BLaER1 treated with 17β-estradiol and CSF1 and Interleukin-3, amounts not matched to agents 10 nM and 100 nM (cell line): Measurements from ENCODE around the gene SRSF11.
"Not testable (repeated sequence)": the region's sequence is repeated elsewhere in the genome, so short reads cannot be mapped to it uniquely, and the experiment has no call there.

Source experiments
- H3K27ac ChIP-seq, 11 experiments: shearing (Covaris generic); formaldehyde crosslinking; 2 replicates each; pipeline ENCODE4 v1.8.1; 2022
- H3K27me3 ChIP-seq, 11 experiments: shearing (Covaris generic); formaldehyde crosslinking; 2 replicates each; pipeline ENCODE4 v1.8.1; 2022
- H3K36me3 ChIP-seq, 11 experiments: shearing (Covaris generic); formaldehyde crosslinking; 2 replicates each; pipeline ENCODE4 v1.8.1; 2022
- H3K4me1 ChIP-seq, 10 experiments: shearing (Covaris generic); formaldehyde crosslinking; 2 replicates each; pipeline ENCODE4 v1.8.1; 2022
- H3K4me2 ChIP-seq, 11 experiments: shearing (Covaris generic); formaldehyde crosslinking; 2 replicates each; pipeline ENCODE4 v1.8.1; 2022
- H3K4me3 ChIP-seq, 10 experiments: shearing (Covaris generic); formaldehyde crosslinking; 2 replicates each; pipeline ENCODE4 v1.8.1; 2022
- H3K9ac ChIP-seq, 11 experiments: shearing (Covaris generic); formaldehyde crosslinking; 2 replicates each; pipeline ENCODE4 v1.8.1; 2022
- H3K9me3 ChIP-seq, 11 experiments: shearing (Covaris generic); formaldehyde crosslinking; replicated peaks in 1 of 11; 2 replicates each; pipeline ENCODE4 v1.8.1; 2022
- H4K20me1 ChIP-seq, 11 experiments: shearing (Covaris generic); formaldehyde crosslinking; 2 replicates each; pipeline ENCODE4 v1.8.1; 2022
- Cebpa-rat ChIP-seq, 11 experiments: shearing (Covaris generic); IDR thresholded peaks; 2 replicates each; pipeline ENCODE4 v1.8.1; 2022

Gene SRSF11

DNA sequence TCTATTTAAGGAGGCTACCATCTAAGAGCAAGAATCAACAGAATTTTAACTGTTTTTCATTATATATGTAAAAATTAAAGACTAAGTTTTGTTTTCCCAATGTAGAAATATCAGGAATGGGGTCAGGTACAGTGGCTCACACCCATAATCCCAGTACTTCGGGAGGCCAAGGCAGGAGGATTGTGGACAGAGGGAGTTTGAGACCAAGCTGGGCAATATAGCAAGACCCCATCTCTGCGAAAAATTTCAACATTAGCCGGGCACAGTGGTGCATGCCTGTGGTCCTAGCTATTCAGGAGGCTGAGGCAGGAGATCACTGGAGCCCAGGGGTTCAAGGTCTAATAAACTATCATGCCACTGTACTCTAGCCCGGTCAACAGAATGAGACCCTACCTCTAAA is 21.1 kb upstream of the SRSF11 start:
- no peak overlapping the region for H3K27ac ChIP-seq
- no peak for TF ChIP-seq Cebpa-rat (IDR thresholded peaks at IDR 0.05)

DNA sequence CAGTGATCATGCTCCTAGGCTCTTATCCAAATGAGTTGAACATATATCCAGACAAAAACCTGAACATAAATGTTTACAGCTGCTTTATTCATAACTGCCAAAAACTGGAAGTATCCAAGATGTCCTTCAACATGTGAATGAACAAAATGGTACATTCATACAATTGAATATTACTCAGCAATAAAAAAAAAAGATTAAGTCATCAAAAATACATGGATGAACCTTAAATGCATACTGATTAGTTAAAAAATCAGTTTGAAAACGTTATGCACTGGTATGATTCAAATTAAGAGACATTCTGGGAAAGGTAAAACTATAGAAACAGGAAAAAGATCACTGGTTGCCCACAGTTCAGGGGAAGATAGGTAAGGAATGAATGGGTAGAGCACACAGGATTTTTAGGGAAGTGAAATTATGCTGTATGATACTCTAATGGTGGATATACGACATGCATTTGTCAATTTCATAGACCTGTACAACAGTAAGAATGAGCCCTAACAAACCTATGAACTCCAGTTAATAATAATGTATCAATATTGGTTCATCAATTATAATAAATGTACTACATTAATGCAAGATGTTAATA is 18.9 kb upstream of the SRSF11 start:
- Histone ChIP-seq H4K20me1 (peaks cover 0 to 55% (median 20%) of the 10 kb centered on the region in 11 experiments; a peak in 12 of 22 replicates), H3K4me3 (no peak overlapping the region), H3K36me3 (peaks cover 4 to 17% (median 12%) of the 10 kb centered on the region in 11 experiments; a peak in 15 of 22 replicates), H3K27ac (no peak overlapping the region), H3K4me1 (peaks cover 26 to 40% (median 30%) of the 10 kb centered on the region in 10 experiments), H3K27me3 (no peaks in the 10 kb centered on the region), H3K4me2 (peak overlapping the region in 3 of 11 experiments; percentile 80 to 91 (median 81); a peak in 5 of 22 replicates), H3K9me3 (0 out of 22 replicates have a peak, but pooled peaks cover 0 to 3% (median 0%) of the 10 kb centered on the region in 11 experiments), H3K9ac (no peak overlapping the region)
- TF ChIP-seq Cebpa-rat (IDR thresholded peaks at IDR 0.05): no peak

More for the DNA sequence above, 21.1 kb upstream of the SRSF11 start:
- Histone ChIP-seq H3K4me2 (no peak overlapping the region), H3K36me3 (peaks cover 10 to 17% (median 12%) of the 10 kb centered on the region in 11 experiments; a peak in 14 of 22 replicates), H3K4me1 (peaks cover 18 to 30% (median 21%) of the 10 kb centered on the region in 10 experiments), H3K4me3 (no peak overlapping the region), H3K27me3 (no peaks in the 10 kb centered on the region), H3K9me3 (0 out of 22 replicates have a peak, but pooled peaks cover 0 to 3% (median 0%) of the 10 kb centered on the region in 11 experiments), H3K9ac (no peak overlapping the region), H4K20me1 (peaks cover 0 to 62% (median 21%) of the 10 kb centered on the region in 11 experiments; a peak in 16 of 22 replicates)

DNA sequence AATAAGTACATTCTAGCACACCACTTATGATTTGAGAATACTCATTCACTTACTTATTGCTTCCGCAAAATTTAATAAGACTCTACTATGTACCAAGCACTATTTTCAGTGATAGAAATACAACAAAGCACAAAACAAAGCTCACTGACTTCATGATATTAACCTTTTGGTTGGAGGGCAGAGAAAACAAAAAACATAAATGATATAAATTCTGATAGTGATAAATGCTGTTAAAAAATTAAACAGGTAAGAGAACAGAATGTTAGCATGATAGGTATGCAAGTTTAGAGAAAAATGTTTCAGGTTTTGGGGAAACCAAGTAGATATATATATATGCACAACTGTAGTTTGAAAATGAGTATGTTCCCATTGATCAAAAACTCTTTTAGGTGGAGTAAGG is 17.0 kb upstream of the SRSF11 start:
- peaks cover 5 to 63% (median 29%) of the 10 kb centered on the region in 11 experiments; a peak in 16 of 22 replicates for H4K20me1 ChIP-seq
- no peak overlapping the region for H3K27ac ChIP-seq
- no peaks in the 10 kb centered on the region for H3K27me3 ChIP-seq
- H3K36me3 ChIP-seq: peaks cover 15 to 34% (median 23%) of the 10 kb centered on the region in 11 experiments; a peak in 21 of 22 replicates
- no peaks in the 10 kb centered on the region for H3K9me3 ChIP-seq
- peak overlapping the region; percentile 91 to 97 (median 95); a peak in 21 of 22 replicates for H3K9ac ChIP-seq
- peak overlapping the region; percentile 74 to 97 (median 85) for H3K4me3 ChIP-seq
- peak overlapping the region; percentile 79 to 92 (median 86) for H3K4me2 ChIP-seq
- H3K4me1 ChIP-seq: peaks cover 39 to 58% (median 46%) of the 10 kb centered on the region in 10 experiments
- no peak for TF ChIP-seq Cebpa-rat (IDR thresholded peaks at IDR 0.05)

DNA sequence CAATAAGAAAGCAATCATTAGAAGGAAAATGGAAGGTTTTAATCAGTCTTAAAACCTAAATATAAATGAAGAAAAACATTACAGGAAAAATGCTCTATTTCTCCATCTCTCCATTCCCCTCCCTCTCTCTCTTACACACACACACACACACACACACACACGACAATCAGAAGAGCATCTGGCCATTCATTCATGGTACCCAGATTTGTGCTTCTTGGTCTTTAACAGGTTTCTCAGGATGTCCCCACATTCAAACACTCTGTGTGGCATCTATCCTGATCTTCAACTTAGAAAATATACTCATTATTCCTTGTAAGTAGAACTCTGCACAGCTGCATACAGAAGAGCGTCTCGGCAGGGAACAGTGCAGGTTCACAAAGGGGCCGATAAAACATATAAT is 16.6 kb upstream of the SRSF11 start:
- H3K36me3 ChIP-seq: peaks cover 17 to 39% (median 23%) of the 10 kb centered on the region in 11 experiments; a peak in 21 of 22 replicates
- H3K27me3 ChIP-seq: no peaks in the 10 kb centered on the region
- peaks cover 10 to 63% (median 30%) of the 10 kb centered on the region in 11 experiments; a peak in 17 of 22 replicates for H4K20me1 ChIP-seq
- TF ChIP-seq Cebpa-rat (IDR thresholded peaks at IDR 0.05): no peak
- peaks cover 39 to 63% (median 46%) of the 10 kb centered on the region in 10 experiments for H3K4me1 ChIP-seq
- no peaks in the 10 kb centered on the region for H3K9me3 ChIP-seq
- peak overlapping the region; percentile 79 to 92 (median 86) for H3K4me2 ChIP-seq
- H3K4me3 ChIP-seq: peak overlapping the region; percentile 74 to 97 (median 85)
- H3K27ac ChIP-seq: peak overlapping the region; percentile 89 to 95 (median 94)
- peak overlapping the region; percentile 91 to 97 (median 95) for H3K9ac ChIP-seq

DNA sequence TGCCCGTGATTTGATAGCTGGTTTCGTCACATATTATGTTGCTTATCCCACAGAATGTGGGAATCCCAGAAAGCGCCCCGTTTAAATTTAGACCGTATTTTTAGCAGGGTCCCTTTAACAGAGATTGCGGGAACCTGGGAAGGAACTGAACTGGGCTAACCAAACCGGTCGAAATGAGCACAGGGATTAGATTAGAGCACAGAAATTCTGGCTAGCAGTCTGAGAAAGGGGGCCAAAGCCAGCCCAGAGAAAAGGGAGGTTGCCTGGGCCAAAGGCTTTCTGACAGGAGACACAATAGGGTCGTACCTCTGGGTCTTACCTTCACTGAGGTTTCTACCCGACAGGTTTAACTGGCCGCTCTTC is 16.1 kb upstream of the SRSF11 start:
- Histone ChIP-seq H3K36me3 (peaks cover 20 to 36% (median 23%) of the 10 kb centered on the region in 11 experiments), H3K9ac (peak overlapping the region; percentile 91 to 97 (median 95)), H3K27ac (peak overlapping the region; percentile 89 to 95 (median 94)), H3K27me3 (no peaks in the 10 kb centered on the region), H3K4me1 (peaks cover 39 to 67% (median 46%) of the 10 kb centered on the region in 10 experiments), H3K9me3 (no peaks in the 10 kb centered on the region), H4K20me1 (peaks cover 15 to 68% (median 35%) of the 10 kb centered on the region in 11 experiments; a peak in 21 of 22 replicates), H3K4me2 (peak overlapping the region; percentile 79 to 92 (median 86)), H3K4me3 (peak overlapping the region; percentile 74 to 97 (median 85))
- TF ChIP-seq Cebpa-rat (IDR thresholded peaks at IDR 0.05): no peak

DNA sequence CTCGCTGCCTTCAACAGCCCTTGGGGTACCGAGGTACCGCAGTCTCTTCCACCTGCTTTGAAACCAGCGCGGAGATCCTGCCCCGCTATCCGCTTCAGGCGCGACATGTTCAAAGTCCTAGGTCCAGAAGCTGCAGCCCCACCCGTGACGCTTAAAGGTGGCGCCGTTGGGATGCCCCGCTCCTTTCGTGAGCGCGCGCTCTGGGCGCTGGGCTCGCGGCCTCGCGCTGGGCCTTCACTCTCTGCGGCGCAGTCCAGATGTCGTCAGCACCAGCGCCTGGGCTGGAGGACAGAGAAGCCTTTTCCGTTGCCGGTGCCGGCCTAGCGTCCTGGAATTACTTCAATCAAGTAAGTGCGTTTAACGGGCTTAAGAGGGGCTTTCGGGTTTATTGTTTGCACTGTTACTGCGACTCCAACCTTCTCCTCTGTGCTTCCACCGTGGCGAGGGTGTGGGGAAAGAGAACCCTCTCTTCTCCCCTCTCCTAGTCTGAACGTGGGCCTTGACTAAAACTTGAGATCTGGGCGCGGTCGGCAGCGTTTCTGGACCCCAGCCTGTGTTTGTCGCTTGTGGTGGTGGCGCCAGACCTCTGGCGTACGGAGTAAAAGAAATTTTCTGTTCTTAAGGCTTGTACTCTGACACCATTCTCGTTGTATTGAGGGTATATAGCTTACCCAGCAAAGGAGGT is 15.6 kb upstream of the SRSF11 start, which contains the start of gene LRRC40:
TSS of gene LRRC40 (minus strand) at position 146 of the 685 bp plus-strand sequence. CDS start at position 107, 39 bp downstream.
- peak within 1 kb of the TSS; percentile 86 to 96 (median 92) for H3K4me2 ChIP-seq
- H3K9me3 ChIP-seq: no peaks in the 10 kb centered on the region
- no peak for TF ChIP-seq Cebpa-rat (IDR thresholded peaks at IDR 0.05)
- peaks cover 20 to 72% (median 40%) of the 10 kb centered on the region in 11 experiments; a peak in 21 of 22 replicates for H4K20me1 ChIP-seq
- no peaks in the 10 kb centered on the region for H3K27me3 ChIP-seq
- peak within 1 kb of the TSS; percentile 89 to 95 (median 94) for H3K27ac ChIP-seq
- H3K4me1 ChIP-seq: peaks cover 41 to 72% (median 49%) of the 10 kb centered on the region in 10 experiments
- peaks cover 22 to 37% (median 27%) of the 10 kb centered on the region in 11 experiments for H3K36me3 ChIP-seq
- H3K9ac ChIP-seq: peak within 1 kb of the TSS; percentile 91 to 97 (median 95)
- H3K4me3 ChIP-seq: peak within 1 kb of the TSS; percentile 74 to 97 (median 85)

DNA sequence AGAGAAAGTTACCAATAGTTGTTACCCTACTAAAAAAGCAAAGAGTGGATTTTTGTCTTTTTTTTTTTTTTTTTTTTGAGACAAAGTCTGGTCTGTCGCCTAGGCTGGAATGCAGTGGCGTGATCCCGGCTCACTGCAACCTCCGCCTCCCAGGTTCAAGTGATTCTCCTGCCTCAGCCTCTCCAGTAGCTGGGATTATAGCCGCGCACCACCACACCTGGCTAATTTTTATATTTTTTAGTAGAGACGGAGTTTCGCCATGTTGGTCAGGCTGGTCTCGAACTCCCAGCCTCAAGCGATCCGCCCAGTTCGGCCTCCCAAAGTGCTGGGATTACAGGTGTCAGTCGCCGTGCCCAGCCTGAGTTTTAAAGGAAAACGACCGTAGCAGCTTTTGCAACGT is 14.3 kb upstream of the SRSF11 start:
- Histone ChIP-seq H3K36me3 (peaks cover 19 to 44% (median 24%) of the 10 kb centered on the region in 11 experiments), H3K4me3 (peak overlapping the region; percentile 74 to 97 (median 85)), H3K4me1 (peaks cover 41 to 71% (median 50%) of the 10 kb centered on the region in 10 experiments), H4K20me1 (peaks cover 23 to 74% (median 53%) of the 10 kb centered on the region in 11 experiments; a peak in 21 of 22 replicates), H3K27ac (peak overlapping the region in 9 of 11 experiments; percentile 89 to 95 (median 94); a peak in 14 of 22 replicates), H3K9ac (peak overlapping the region; percentile 91 to 97 (median 95)), H3K4me2 (peak overlapping the region; percentile 73 to 96 (median 91))
- not testable (repeated sequence) for H3K27me3 ChIP-seq, H3K9me3 ChIP-seq

DNA sequence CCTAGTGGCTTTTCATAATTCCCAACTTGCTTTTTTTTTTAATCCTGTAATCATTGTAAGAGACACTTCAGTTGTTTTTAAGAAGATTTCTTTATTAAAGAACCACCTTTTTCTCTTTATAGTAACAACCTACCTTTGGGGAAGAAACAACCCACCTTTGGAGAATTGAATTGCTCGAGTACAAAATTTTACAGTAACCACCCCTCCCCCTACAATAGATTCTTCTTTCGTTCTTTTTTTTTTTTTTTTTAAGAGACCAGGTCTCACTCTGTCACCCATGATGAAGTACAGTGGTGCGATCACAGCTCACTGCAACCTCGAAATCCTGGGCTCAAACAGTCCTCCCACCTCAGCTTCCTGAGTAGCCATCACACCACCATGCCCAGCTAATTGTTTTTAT is 13.7 kb upstream of the SRSF11 start:
- H3K27me3 ChIP-seq: no peaks in the 10 kb centered on the region
- TF ChIP-seq Cebpa-rat (IDR thresholded peaks at IDR 0.05): no peak
- H4K20me1 ChIP-seq: peaks cover 30 to 77% (median 59%) of the 10 kb centered on the region in 11 experiments; a peak in 21 of 22 replicates
- peak overlapping the region in 7 of 11 experiments; percentile 92 to 97 (median 96); a peak in 13 of 22 replicates for H3K9ac ChIP-seq
- peak overlapping the region in 9 of 10 experiments; percentile 2 to 97 (median 83); a peak in 12 of 20 replicates for H3K4me3 ChIP-seq
- H3K36me3 ChIP-seq: peaks cover 23 to 51% (median 29%) of the 10 kb centered on the region in 11 experiments
- H3K27ac ChIP-seq: peak overlapping the region in 1 of 11 experiments; percentile 0; a peak in 2 of 22 replicates
- peaks cover 41 to 65% (median 50%) of the 10 kb centered on the region in 10 experiments for H3K4me1 ChIP-seq
- no peaks in the 10 kb centered on the region for H3K9me3 ChIP-seq
- H3K4me2 ChIP-seq: peak overlapping the region; percentile 73 to 96 (median 91)
